ENCODE results near the gene AAR2.

AAR2 gene, protein sequence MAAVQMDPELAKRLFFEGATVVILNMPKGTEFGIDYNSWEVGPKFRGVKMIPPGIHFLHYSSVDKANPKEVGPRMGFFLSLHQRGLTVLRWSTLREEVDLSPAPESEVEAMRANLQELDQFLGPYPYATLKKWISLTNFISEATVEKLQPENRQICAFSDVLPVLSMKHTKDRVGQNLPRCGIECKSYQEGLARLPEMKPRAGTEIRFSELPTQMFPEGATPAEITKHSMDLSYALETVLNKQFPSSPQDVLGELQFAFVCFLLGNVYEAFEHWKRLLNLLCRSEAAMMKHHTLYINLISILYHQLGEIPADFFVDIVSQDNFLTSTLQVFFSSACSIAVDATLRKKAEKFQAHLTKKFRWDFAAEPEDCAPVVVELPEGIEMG

GRCh38 chr20:36235892-36236785 lies at the start of gene AAR2:
Gene AAR2 (plus strand): TSS chr20:36236478. CDS start chr20:36239869, 3,391 bp downstream.
- peak; percentile 84 for DNase-seq (ENCODE audit: low spot score)

DNA sequence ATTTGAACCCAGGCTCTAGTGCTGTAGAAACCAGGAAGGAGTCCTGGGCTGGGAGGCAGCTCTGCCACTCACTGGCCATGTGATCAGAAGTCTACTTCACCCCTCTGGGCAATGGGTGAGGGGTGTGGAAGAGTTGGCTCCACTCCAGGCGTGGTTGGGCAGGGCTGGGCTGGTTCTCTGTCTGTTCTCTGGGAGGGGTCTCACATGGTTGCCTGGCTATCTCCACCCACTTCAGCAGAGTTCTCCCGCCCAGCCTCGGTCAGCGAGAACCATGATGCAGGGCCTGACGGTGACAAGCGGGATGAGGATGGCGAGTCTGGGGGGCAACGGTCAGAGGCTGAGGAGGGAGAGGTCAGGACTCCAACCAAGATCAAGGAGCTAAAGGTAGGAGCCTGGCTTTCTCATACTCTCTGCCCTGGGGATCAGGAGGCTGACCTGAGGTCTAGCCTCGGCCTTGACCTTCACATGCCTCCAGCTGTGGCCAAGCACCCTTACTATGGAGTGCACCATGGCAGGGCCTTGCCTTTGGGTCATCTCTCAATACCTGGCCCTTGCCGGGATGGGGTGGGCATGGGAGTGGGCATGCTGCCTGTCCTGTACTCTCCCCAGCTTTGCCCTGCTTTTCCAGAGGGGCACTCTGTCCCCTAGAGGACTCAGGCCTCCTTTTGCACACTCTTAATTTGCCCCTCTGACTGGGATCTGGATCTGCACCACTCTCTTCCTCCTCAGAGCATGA lies 42.1 kb upstream of the AAR2 start:
- no peak for DNase-seq (ENCODE audit: low spot score)

GRCh38 chr20:36196676-36197075 lies 39.6 kb upstream of the AAR2 start:
- DNase-seq (ENCODE audit: low spot score): no peak

- no peak for DNase-seq (ENCODE audit: low spot score)
These were observed 39.0 kb upstream of the AAR2 start for GRCh38 chr20:36197271-36197670.

DNA sequence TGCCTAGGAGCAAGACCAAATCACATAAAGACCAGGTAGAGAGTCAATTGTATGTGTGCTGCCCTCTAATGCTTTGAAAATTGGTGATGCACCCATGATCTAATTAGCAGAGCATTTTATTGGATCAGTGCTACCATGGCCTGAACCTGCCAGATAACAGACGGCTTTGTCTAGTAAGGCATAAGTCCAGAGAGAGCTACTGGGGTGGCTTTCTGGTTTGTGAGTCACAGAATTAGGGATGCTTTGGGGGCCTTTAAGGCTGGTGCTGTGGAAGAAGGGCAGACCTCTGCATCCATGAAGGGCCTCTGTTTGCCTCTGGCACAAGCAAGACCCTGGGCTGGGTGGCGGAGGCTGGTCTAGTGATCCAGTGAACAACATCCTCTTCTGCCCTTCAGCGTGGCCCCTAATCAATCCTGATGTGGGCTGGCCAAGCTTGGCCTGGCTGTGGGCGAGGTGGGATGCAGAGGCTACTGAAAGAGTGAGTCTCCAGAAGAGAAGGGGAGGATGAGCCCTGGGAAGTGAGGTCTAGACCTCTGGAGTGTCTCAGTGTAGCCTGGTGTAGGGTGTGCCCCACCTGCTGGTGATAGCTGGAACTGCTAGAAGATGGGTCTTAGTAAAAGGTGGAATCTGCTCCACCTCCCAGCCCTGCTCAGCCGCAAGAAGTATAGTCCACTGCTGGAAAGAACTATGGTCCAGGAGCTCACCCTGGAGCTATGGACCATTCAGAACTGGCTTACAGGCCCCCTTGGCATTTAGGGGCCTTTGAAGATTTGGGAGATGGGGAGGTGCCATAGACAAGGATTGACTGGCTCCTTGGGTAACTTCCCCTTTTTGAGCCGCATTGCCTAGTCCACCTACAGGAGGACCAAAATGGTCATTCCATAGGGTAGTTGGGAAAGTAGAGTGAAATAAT lies 36.7 kb upstream of the AAR2 start:
- DNase-seq (ENCODE audit: low spot score): peak; percentile 90

DNA sequence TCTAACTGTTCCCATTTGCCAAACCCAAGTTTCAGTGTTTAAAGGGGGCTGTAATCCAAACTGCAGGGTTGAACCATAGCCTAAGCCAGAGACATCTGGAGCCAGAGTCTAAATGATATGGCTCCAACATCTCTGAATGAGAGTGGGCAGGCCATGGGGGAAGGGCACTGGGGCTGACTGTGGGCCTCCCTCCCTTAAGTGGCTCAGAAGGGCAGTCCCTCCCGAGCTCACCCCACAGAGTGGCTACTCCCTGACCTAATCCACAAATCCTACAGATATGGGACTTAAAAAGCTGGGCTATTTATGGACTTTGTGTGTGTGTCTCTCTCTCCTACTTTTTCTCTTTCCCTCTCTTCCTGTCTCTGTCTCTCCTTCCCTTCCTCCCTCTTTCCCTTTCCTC lies 35.8 kb upstream of the AAR2 start:
- no peak for DNase-seq (ENCODE audit: low spot score)

GRCh38 chr20:36201198-36201597 lies 35.1 kb upstream of the AAR2 start:
- no peak for DNase-seq (ENCODE audit: low spot score)

DNA sequence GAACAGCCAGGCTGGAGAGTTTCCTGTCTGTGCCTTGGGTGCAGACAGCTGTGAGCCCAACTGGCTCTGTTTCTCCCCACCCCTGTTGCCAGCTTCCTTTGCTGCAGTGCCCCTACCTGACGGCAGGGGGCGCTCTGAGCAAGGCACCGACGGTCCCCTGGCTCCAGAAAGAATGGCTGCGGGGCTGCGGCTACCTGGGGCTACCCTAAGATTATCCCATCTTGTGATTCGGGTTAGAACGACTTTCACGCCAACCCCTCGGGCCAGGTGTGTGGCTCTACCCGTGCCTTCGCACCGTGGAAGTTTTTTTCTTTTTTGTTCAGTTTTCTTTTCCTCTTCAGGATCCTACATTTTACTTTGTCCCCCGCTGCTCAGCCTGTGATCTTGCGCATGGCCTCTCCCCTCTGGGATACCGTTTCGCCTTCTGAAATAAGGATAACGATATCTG lies 33.4 kb upstream of the AAR2 start:
- DNase-seq (ENCODE audit: low spot score): peak; percentile 94

GRCh38 chr20:36203861-36204260 lies 32.4 kb upstream of the AAR2 start:
- no peak for DNase-seq (ENCODE audit: low spot score)

DNA sequence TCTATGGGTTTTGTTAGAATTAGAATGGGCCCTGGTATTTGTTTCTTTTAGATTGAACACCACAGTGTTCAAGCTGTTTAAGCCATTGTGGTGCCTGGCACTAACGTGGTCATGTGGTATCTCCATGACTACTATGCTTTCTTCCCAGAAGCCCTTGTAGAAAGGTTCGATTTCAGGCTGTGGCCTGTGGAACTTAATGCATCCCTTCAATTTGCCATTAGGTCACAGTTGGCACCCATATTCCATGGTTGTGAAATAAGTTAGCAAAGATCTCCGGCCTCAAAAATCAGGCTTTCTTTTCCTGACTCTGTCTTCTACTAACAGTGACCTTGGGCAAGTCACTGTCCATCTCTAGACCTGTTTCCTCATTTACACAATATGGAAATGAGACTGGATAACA lies 31.3 kb upstream of the AAR2 start:
- no peak for DNase-seq (ENCODE audit: low spot score)

GRCh38 chr20:36206068-36206467 lies 30.2 kb upstream of the AAR2 start:
- no peak for DNase-seq (ENCODE audit: low spot score)

- no peak for DNase-seq (ENCODE audit: low spot score)
These were observed 29.6 kb upstream of the AAR2 start for GRCh38 chr20:36206641-36207040.

DNA sequence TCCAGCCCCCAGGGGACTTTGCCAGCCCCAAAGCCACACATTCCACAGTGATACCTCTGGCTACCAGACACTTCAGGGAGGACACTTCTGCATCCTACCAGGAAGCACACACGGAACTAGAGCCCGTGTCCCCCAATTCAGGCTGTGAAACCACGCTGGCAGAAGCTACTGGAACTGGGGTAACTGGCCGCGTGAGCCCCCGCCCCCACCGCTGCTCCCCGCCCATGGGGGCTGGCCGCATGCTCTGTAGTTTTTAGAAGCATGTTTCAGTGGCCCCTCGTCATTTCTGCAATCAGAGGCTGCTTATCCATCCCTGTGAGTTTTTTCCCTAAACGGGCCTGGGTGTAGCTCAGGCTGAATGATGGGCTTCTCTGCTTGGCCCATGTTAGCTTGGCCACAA lies 28.7 kb upstream of the AAR2 start:
- no peak for DNase-seq (ENCODE audit: low spot score)

GRCh38 chr20:36208257-36208656 lies 28.0 kb upstream of the AAR2 start:
- DNase-seq (ENCODE audit: low spot score): no peak

GRCh38 chr20:36210436-36211021 lies 25.7 kb upstream of the AAR2 start:
- DNase-seq (ENCODE audit: low spot score): peak; percentile 27

GRCh38 chr20:36213362-36213761 lies 22.9 kb upstream of the AAR2 start:
- no peak for DNase-seq (ENCODE audit: low spot score)

DNA sequence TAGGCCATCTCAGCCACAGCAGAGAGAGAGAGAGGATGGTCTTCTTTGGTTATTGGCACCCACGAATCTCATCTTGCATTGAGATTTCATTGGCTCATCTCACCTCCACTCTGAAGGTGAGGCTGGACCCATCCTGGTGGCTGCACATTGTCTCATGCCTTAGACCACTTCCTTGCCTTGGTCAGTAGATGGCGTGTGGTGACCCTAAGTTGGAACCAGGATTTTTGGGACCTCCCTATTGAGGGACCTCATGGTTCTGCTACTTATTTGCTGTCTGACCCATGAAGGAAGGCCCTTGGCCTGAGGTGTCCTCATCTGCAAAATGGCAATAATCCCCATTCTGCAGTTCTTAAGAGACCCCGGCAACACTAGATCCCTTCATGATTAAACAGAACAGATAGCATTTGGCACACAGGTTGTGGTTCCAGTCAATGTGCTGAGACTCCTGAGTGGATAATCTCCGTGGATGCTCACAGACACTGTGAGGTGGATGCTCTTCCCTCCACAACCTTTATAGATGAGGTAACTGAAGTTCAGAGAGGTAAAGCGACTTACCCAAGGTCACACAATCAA lies 21.5 kb upstream of the AAR2 start:
- peak; percentile 77 for DNase-seq (ENCODE audit: low spot score)

DNA sequence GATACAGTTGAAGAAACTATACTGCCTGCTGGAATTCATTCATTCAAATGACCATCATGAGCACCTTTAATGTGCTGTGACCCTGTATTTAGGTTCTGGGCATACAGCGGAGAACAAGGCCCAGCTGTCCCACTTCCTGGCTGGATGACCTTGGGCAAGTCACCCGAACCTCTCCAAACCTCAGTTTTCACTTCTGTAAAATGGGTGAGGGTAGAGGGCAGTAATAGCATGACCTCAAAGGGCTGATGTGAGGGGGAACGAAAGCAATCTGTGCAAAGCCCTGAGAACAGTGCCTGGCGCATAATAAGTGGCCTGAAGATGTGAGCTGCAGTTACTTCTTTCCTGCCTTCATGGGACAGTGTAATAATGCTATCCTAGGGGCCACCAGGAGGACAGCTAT lies 20.5 kb upstream of the AAR2 start:
- no peak for DNase-seq (ENCODE audit: low spot score)

DNA sequence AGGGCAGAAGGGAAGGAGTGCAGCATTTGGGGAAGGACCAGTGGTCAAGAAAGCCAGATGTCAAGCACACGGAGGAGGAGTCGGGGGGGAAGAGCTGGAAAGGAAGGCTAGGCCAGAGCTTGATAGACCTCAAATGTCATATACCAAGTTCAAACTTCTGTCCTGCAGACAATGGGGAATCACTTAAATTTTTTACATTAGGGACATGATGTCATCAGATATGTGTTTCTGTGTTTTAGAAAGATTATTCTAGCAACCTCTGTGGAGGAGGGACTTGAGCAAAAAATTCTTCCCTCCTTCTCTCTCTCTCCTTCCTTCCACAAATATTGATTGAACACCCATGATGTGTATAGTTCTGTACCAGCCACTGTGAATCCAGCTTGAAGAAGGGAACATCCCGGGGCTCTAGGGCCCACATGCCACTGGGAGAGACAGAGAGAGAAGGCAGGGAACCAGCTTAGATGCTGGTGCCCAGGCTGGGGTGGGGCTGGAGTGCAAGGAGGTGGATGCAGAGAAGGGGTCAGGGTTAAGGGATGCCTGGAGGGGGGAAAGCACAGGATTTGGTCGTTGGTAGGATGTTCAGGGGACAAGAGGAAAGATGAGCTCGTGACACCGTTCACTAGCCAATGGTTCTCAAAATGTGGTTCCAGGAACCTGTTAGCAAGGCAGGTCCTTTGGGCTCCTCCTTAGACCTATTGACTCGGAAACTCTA lies 19.8 kb upstream of the AAR2 start:
- no peak for DNase-seq (ENCODE audit: low spot score)

DNA sequence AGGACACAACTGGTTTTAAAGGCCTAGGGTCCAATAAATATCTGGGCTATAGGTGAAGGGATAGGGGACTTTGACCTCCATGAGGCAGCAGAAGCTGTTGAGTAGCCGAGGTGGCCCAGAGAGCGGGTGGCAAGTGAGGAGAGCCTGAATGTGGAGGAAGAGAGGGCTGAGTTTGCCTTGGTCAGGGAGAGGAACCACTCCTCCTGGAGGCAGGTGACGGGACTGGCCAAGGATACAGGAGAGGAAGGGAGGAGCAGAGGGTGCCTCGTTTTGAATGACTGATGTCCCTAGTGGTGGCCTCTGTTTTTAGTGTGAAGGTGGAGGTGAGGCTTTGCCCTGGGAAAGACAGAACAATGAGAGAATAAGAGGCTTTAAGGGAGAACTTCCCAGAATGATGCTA lies 19.1 kb upstream of the AAR2 start:
- DNase-seq (ENCODE audit: low spot score): peak; percentile 89

Measured in iPS-NIHi11 (cell line).